Smooth muscle cell (in vitro differentiated cells): Measurements from ENCODE around the gene C12orf56. TPM values are rescaled to one million over a fixed set of nuclear protein-coding genes. Genes with fewer than 3 reads are reported as not detected.

Source experiments
- DNase-seq: peaks from one replicate; lab custom pipeline; 2025; ENCODE audit not compliant: unreplicated experiment; lab: John Stamatoyannopoulos, UW
- H2AFZ ChIP-seq: fragments of 200-600 bp; sonication (generic); 2 replicates; pipeline ENCODE4 v1.6.0; 2016; ENCODE audit warnings: antibody characterized with exemption, low read depth, mild to moderate bottlenecking
- H3F3A ChIP-seq: fragments of 200-600 bp; sonication (generic); 2 replicates; pipeline ENCODE4 v1.6.0; 2017; ENCODE audit warnings: antibody characterized with exemption, low read depth
- H3K27ac ChIP-seq: fragments of 200-600 bp; sonication (generic); 2 replicates; pipeline ENCODE4 v1.5.1; 2016; ENCODE audit warnings: low read depth, mild to moderate bottlenecking
- H3K27me3 ChIP-seq: fragments of 200-600 bp; sonication (generic); 2 replicates; pipeline ENCODE4 v1.6.1; 2016; ENCODE audit warnings: low read depth, mild to moderate bottlenecking
- H3K36me3 ChIP-seq: fragments of 200-600 bp; sonication (generic); 2 replicates; pipeline ENCODE4 v1.5.1; 2016; ENCODE audit warnings: low read depth
- H3K4me1 ChIP-seq: fragments of 200-600 bp; sonication (generic); 2 replicates; pipeline ENCODE4 v1.5.1; 2016; ENCODE audit warnings: low read depth
- H3K4me2 ChIP-seq: fragments of 200-600 bp; sonication (generic); 2 replicates; pipeline ENCODE4 v1.6.0; 2016; ENCODE audit warnings: mild to moderate bottlenecking
- H3K4me3 ChIP-seq: fragments of 200-600 bp; sonication (generic); 2 replicates; pipeline ENCODE4 v1.5.1; 2016; ENCODE audit warnings: mild to moderate bottlenecking
- H3K79me2 ChIP-seq: fragments of 200-600 bp; sonication (generic); 2 replicates; pipeline ENCODE4 v1.6.0; 2016; ENCODE audit warnings: low read depth, mild to moderate bottlenecking
- H3K9ac ChIP-seq: fragments of 200-600 bp; sonication (generic); 2 replicates; pipeline ENCODE4 v1.6.0; 2016; ENCODE audit warnings: low read depth
- H3K9me3 ChIP-seq: fragments of 200-600 bp; sonication (generic); replicated peaks from 2 replicates; pipeline ENCODE4 v1.5.1; 2016; ENCODE audit warnings: low read depth
- H4K20me1 ChIP-seq: fragments of 200-600 bp; sonication (generic); 2 replicates; pipeline ENCODE4 v1.6.0; 2016; ENCODE audit warnings: low read depth
- WGBS: methylation state at CpG from one replicate; pipeline ENCODE4 v1.1.7; 2016; ENCODE audit warnings: low lambda C conversion rate; 5-methylcytosine and 5-hydroxymethylcytosine counted together
- polyA plus RNA-seq: library from polyadenylated mRNA; unstranded; fragments of >200 nt; fragmentation: Nextera tagmentation; extraction: Ambion mirVana; gene quantifications from 2 replicates; pipeline ENCODE4 v1.2.1, GENCODE V29; 2016
- total RNA-seq: library from RNA; depleted of rRNA; stranded (reverse); fragments of >200 nt; gene quantifications from 2 replicates; pipeline ENCODE4 v1.2.3, GENCODE V29; 2014
- TF ChIP-seq, protein P1 (sequence below): fragments of 200-600 bp; sonication (generic); IDR thresholded peaks from 2 replicates; pipeline ENCODE4 v1.5.1; 2017; ENCODE audit warnings: borderline replicate concordance, mild to moderate bottlenecking, antibody characterized with exemption; ENCODE audit not compliant: insufficient read depth, poor library complexity, severe bottlenecking

C12orf56 gene
- total and polyA plus RNA-seq, 2 experiments from 2014 or later = 0.67 to 1.1 TPM

GRCh38 chr12:64318605-64319004 lies 72.0 kb downstream of the C12orf56 start:
- H3K9me3 ChIP-seq = no peaks in the 10 kb centered on the region
- no peaks in the 10 kb centered on the region for H4K20me1 ChIP-seq
- DNase-seq = no peak
- no peak overlapping the region for H3K4me2 ChIP-seq
- TF ChIP-seq, protein P1, sequence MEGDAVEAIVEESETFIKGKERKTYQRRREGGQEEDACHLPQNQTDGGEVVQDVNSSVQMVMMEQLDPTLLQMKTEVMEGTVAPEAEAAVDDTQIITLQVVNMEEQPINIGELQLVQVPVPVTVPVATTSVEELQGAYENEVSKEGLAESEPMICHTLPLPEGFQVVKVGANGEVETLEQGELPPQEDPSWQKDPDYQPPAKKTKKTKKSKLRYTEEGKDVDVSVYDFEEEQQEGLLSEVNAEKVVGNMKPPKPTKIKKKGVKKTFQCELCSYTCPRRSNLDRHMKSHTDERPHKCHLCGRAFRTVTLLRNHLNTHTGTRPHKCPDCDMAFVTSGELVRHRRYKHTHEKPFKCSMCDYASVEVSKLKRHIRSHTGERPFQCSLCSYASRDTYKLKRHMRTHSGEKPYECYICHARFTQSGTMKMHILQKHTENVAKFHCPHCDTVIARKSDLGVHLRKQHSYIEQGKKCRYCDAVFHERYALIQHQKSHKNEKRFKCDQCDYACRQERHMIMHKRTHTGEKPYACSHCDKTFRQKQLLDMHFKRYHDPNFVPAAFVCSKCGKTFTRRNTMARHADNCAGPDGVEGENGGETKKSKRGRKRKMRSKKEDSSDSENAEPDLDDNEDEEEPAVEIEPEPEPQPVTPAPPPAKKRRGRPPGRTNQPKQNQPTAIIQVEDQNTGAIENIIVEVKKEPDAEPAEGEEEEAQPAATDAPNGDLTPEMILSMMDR = no peak
- no peak overlapping the region for H3K27ac ChIP-seq
- no peak overlapping the region for H2AFZ ChIP-seq
- no peak overlapping the region for H3K9ac ChIP-seq
- no peaks in the 10 kb centered on the region for H3K27me3 ChIP-seq
- no peak overlapping the region for H3K4me3 ChIP-seq
- WGBS = 54% methylated on average over 3 of the region's 3 CpGs
- H3K4me1 ChIP-seq = no peaks in the 10 kb centered on the region
- H3F3A ChIP-seq = no peaks in the 10 kb centered on the region
- H3K36me3 ChIP-seq = no peaks in the 10 kb centered on the region
- H3K79me2 ChIP-seq = no peaks in the 10 kb centered on the region

GRCh38 chr12:64311877-64312276 lies 78.7 kb downstream of the C12orf56 start:
- Histone ChIP-seq H3K9ac (no peak overlapping the region), H3K9me3 (no peaks in the 10 kb centered on the region), H4K20me1 (no peaks in the 10 kb centered on the region), H3K4me1 (no peaks in the 10 kb centered on the region), H3K27ac (no peak overlapping the region), H3K4me3 (no peak overlapping the region), H2AFZ (no peak overlapping the region), H3F3A (no peaks in the 10 kb centered on the region), H3K79me2 (no peaks in the 10 kb centered on the region), H3K27me3 (no peaks in the 10 kb centered on the region), H3K36me3 (no peaks in the 10 kb centered on the region), H3K4me2 (no peak overlapping the region)
- no peak for DNase-seq
- WGBS = 92% methylated on average over 4 of the region's 4 CpGs
- TF ChIP-seq, protein P1 = no peak

DNA sequence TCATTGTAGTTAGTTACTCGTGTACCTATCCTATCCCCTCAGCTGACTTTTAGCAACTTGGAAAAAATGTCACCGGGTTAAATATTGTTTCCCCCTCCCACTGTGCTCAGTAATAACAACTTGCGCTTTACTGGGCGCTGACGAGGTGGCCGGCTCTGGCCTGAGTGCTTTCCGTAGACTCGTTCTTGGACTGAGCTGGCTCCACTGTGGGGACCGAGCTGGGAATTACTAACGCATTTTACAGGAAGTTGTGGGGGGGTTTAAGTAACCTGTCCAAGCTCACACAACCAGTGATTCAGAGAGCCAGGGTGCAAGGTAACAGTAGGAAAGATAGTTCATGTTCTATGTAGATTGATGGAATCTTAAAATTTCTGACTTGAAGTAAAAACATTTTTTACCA lies 86.0 kb downstream of the C12orf56 start:
- H2AFZ ChIP-seq = no peak overlapping the region
- H3K36me3 ChIP-seq = no peaks in the 10 kb centered on the region
- H3K4me3 ChIP-seq = no peak overlapping the region
- TF ChIP-seq, protein P1 = no peak
- DNase-seq = no peak
- no peak overlapping the region for H3K9ac ChIP-seq
- no peaks in the 10 kb centered on the region for H3K4me1 ChIP-seq
- no peaks in the 10 kb centered on the region for H3K9me3 ChIP-seq
- no peaks in the 10 kb centered on the region for H3K27me3 ChIP-seq
- WGBS = 74% methylated on average over 10 of the region's 10 CpGs
- no peak overlapping the region for H3K4me2 ChIP-seq
- H3K27ac ChIP-seq = no peak overlapping the region
- H4K20me1 ChIP-seq = no peaks in the 10 kb centered on the region
- H3F3A ChIP-seq = no peaks in the 10 kb centered on the region
- H3K79me2 ChIP-seq = no peaks in the 10 kb centered on the region

DNA sequence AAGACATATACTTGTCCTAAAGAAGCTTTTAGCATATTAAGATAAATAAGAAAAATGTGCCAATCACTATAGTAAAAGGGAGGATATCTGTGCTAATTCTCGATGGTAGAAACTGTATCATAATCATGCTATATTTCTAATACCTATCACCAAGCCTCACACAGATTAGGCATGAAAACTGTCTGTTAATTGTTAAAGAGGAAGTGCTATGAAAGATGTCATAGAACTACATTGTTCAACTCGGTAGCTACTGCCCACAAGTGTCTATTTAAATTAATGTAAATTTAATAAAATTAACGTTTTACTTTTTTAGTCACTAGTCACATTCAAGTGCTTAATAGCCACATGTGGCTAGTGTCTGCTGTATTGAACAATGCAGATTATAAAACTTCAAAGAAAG lies 90.9 kb downstream of the C12orf56 start:
- no peak for DNase-seq
- 89% methylated on average over 3 of the region's 3 CpGs for WGBS
- no peaks in the 10 kb centered on the region for H3F3A ChIP-seq

More for the DNA sequence above, 90.9 kb downstream of the C12orf56 start:
- Histone ChIP-seq H3K4me2 (no peak overlapping the region), H3K36me3 (no peaks in the 10 kb centered on the region), H3K4me3 (no peak overlapping the region), H3K79me2 (no peaks in the 10 kb centered on the region), H3K27ac (no peak overlapping the region), H3K9ac (no peak overlapping the region), H3K9me3 (no peaks in the 10 kb centered on the region), H3K4me1 (no peaks in the 10 kb centered on the region), H3K27me3 (no peaks in the 10 kb centered on the region), H2AFZ (no peak overlapping the region), H4K20me1 (no peaks in the 10 kb centered on the region)
- TF ChIP-seq, protein P1 = no peak
